K562 (cell line): ENCODE measurements around the gene ACHE. TPM values are rescaled to one million over a fixed set of nuclear protein-coding genes. Genes with fewer than 3 reads are reported as not detected.

ENCODE experiments used
- ARID2 ChIP-seq: fragments of 450-650 bp; IDR thresholded peaks from 2 replicates; pipeline ENCODE4 v1.6.1; 2017; ENCODE audit warnings: antibody characterized with exemption, mild to moderate bottlenecking
- ATF7 ChIP-seq: fragments of 450-650 bp; IDR thresholded peaks from 2 replicates; pipeline ENCODE4 v1.7.1; 2014; ENCODE audit warnings: mild to moderate bottlenecking, moderate library complexity
- BHLHE40 ChIP-seq: IDR thresholded peaks from 2 replicates; pipeline ENCODE4 v1.6.1; 2011; ENCODE audit warnings: low read length, improper control_type of control experiment
- GABPA ChIP-seq: fragments of 200-800 bp; sonication (Bioruptor generic); conservative IDR thresholded peaks from 2 replicates; pipeline ENCODE4 v1.6.1; 2016; ENCODE audit warnings: low read depth, missing genetic modification characterization, missing compliant biosample characterization
- IRF2 ChIP-seq: sonication (generic); formaldehyde crosslinking; IDR thresholded peaks from 2 replicates; pipeline ENCODE4 v1.8.1; 2022; ENCODE audit warnings: mild to moderate bottlenecking, missing genetic modification reagents
- KDM4B ChIP-seq, 2 experiments: fragments of 450-650 bp in 1 of 2; sonication (generic) in 1 of 2; IDR thresholded peaks; 2 replicates each; pipeline ENCODE4 v1.6.1; 2016 to 2017; ENCODE audit warnings: borderline replicate concordance in 2 of 2, antibody characterized with exemption in 1 of 2, low read depth in 1 of 2, mild to moderate bottlenecking in 1 of 2
- MAFF ChIP-seq: IDR thresholded peaks from 2 replicates; pipeline ENCODE4 v1.6.1; 2012; ENCODE audit warnings: low read length, improper control_type of control experiment
- MAFK ChIP-seq: IDR thresholded peaks from 2 replicates; pipeline ENCODE4 v1.6.1; 2011; ENCODE audit warnings: low read length, improper control_type of control experiment
- MCM2 ChIP-seq: fragments of 450-650 bp; IDR thresholded peaks from 2 replicates; pipeline ENCODE4 v1.6.1; 2017; ENCODE audit warnings: low read depth, mild to moderate bottlenecking
- NUFIP1 ChIP-seq: fragments of 450-650 bp; IDR thresholded peaks from 2 replicates; pipeline ENCODE4 v1.6.1; 2018; ENCODE audit not compliant: partially characterized antibody
- PHF20 ChIP-seq: fragments of 450-650 bp; IDR thresholded peaks from 2 replicates; pipeline ENCODE4 v1.6.1; 2018; ENCODE audit not compliant: partially characterized antibody
- POLR2A ChIP-seq: fragments of 450-650 bp; conservative IDR thresholded peaks from 2 replicates; pipeline ENCODE4 v1.6.1; 2016
- RFX5 ChIP-seq: IDR thresholded peaks from 2 replicates; pipeline ENCODE4 v1.6.1; 2011; ENCODE audit warnings: low read depth, mild to moderate bottlenecking, improper control_type of control experiment, low read length
- SAP30 ChIP-seq: fragments of 200-600 bp; sonication (generic); IDR thresholded peaks from 2 replicates; pipeline ENCODE4 v1.6.1; 2012; ENCODE audit warnings: borderline replicate concordance, low read depth, mild to moderate bottlenecking, moderate library complexity, low read length, control low read depth, inconsistent platforms; ENCODE audit not compliant: insufficient read depth, poor library complexity, severe bottlenecking
- SIN3A ChIP-seq, 2 experiments: fragments of 150-350 bp in 1 of 2; IDR thresholded peaks; 2 replicates each; pipeline ENCODE4 v1.6.1; 2011 to 2016; ENCODE audit warnings: borderline replicate concordance in 2 of 2, low read depth in 2 of 2, low read length in 2 of 2, mild to moderate bottlenecking in 2 of 2, moderate library complexity in 2 of 2; ENCODE audit not compliant: control insufficient read depth in 1 of 2
- SIN3B ChIP-seq: fragments of 450-650 bp; IDR thresholded peaks from 2 replicates; pipeline ENCODE4 v1.6.1; 2017; ENCODE audit warnings: low read depth, mild to moderate bottlenecking, moderate library complexity
- SMAD3 ChIP-seq: fragments of 450-650 bp; formaldehyde crosslinking; conservative IDR thresholded peaks from 2 replicates; pipeline ENCODE4 v1.4.0; 2020; ENCODE audit warnings: mild to moderate bottlenecking
- TBL1XR1 ChIP-seq, 2 experiments: IDR thresholded peaks; 2 replicates each; pipeline ENCODE4 v1.6.1; 2012; ENCODE audit warnings: improper control_type of control experiment in 2 of 2, low read length in 2 of 2, mild to moderate bottlenecking in 1 of 2
- polyA plus RNA-seq, 8 experiments: library from polyadenylated mRNA; depleted of rRNA in 4 of 8; stranded (reverse) in 5 of 8; unstranded in 3 of 8; fragments of >200 nt; fragmentation: Nextera tagmentation in 2 of 8; fragmentation: Illumina TruSeq in 1 of 8; extraction: Ambion mirVana in 2 of 8; extraction: Trizol in 1 of 8; gene quantifications; 2 replicates each; pipeline versions ENCODE4 v1.2.1 to v1.2.3, GENCODE V29; 2011 to 2014; ENCODE audit warnings: inconsistent platforms in 1 of 8, missing spikeins in 1 of 8
- total RNA-seq, 7 experiments: library from RNA; depleted of rRNA in 6 of 7; stranded (reverse); fragments of >200 nt in 6 of 7; fragmentation: Illumina TruSeq in 2 of 7; extraction: Trizol in 2 of 7; gene quantifications; 2 replicates each; pipeline versions ENCODE4 v1.2.1 to v1.2.3, GENCODE V29; 2011 to 2021; ENCODE audit warnings: low replicate concordance in 1 of 7
- TF ChIP-seq, protein P1 (sequence below): sonication (generic); formaldehyde crosslinking; IDR thresholded peaks from 2 replicates; pipeline ENCODE4 v1.8.0; 2023; ENCODE audit warnings: mild to moderate bottlenecking, missing genetic modification reagents
- TF ChIP-seq, protein P2 (sequence below): fragments of 250-450 bp; sonication (Bioruptor Pico); IDR thresholded peaks from 2 replicates; pipeline ENCODE4 v1.9.0; 2021; ENCODE audit warnings: mild to moderate bottlenecking
- TF ChIP-seq, protein P3 (sequence below), 2 experiments: fragments of 450-650 bp; conservative IDR thresholded peaks; 2 replicates each; pipeline ENCODE4 v1.6.1; 2017; ENCODE audit warnings: mild to moderate bottlenecking in 2 of 2, moderate library complexity in 2 of 2

The ACHE gene
- total and polyA plus RNA-seq, 9 of the 15 experiments (the other 6 are each of a cell fraction or from before 2014, with no cell fraction given), result 0.04 to 8.8 (median 1.9) TPM

DNA sequence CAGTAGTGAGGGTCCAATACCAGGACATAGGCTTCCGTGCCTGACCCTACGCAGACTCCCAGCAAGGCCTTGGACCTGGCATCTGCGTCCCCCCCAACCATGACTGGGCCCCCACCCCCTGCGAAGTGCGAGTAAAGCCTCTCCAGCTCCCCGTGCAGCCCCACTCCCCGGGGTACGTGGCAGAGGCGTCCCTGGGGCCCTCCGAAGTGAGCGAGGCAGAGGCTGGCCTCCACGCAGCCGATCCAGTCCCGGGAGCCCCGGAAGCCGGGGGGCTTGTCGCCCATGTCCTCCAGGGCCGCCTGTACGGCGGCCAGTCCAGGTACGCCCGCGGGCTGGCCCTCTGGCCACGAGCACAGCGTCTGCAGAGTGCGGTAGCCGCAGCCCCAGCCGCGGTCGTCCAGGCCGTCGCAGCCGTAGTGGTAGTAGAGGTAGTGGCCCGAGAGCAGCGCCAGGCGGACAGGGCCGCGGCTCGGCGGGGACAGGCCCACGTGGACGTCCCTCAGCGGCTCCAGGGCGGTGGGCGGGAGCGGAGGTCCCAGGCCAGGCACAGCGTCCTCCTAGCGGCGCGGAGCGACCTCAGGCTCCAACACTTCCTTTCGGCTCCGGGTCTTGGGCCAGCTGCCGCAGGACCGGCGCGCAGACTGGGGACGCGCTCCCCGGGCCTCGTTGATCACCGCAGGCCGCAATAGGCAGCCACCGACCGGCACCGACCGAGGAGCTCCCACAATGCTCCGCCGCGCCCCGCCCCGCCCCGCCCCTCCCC is 6.5 kb downstream of the ACHE start, which contains the start of gene UFSP1 (continued):
- TF ChIP-seq, protein P1, sequence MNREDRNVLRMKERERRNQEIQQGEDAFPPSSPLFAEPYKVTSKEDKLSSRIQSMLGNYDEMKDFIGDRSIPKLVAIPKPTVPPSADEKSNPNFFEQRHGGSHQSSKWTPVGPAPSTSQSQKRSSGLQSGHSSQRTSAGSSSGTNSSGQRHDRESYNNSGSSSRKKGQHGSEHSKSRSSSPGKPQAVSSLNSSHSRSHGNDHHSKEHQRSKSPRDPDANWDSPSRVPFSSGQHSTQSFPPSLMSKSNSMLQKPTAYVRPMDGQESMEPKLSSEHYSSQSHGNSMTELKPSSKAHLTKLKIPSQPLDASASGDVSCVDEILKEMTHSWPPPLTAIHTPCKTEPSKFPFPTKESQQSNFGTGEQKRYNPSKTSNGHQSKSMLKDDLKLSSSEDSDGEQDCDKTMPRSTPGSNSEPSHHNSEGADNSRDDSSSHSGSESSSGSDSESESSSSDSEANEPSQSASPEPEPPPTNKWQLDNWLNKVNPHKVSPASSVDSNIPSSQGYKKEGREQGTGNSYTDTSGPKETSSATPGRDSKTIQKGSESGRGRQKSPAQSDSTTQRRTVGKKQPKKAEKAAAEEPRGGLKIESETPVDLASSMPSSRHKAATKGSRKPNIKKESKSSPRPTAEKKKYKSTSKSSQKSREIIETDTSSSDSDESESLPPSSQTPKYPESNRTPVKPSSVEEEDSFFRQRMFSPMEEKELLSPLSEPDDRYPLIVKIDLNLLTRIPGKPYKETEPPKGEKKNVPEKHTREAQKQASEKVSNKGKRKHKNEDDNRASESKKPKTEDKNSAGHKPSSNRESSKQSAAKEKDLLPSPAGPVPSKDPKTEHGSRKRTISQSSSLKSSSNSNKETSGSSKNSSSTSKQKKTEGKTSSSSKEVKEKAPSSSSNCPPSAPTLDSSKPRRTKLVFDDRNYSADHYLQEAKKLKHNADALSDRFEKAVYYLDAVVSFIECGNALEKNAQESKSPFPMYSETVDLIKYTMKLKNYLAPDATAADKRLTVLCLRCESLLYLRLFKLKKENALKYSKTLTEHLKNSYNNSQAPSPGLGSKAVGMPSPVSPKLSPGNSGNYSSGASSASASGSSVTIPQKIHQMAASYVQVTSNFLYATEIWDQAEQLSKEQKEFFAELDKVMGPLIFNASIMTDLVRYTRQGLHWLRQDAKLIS (CRISPR knock-in tag), result no peak; the same call in 1 of the 2 replicates
- no peak for TF ChIP-seq ARID2
- TF ChIP-seq POLR2A, result peak; percentile 84
- TF ChIP-seq BHLHE40, result no peak
- TF ChIP-seq MAFK, result no peak
- no peak for TF ChIP-seq IRF2 (CRISPR knock-in tag)
- no peak for TF ChIP-seq GABPA (tag)
- peak in 1 of 2 experiments; percentile 63; a peak in 1 of 4 replicates for TF ChIP-seq TBL1XR1 (IDR thresholded peaks at IDR 0.05; ENCODE audit: low read length in 2 of 2)
- no peak for TF ChIP-seq MCM2
- TF ChIP-seq SAP30, result peak; percentile 96
- TF ChIP-seq NUFIP1, result no peak
- TF ChIP-seq, protein P2, sequence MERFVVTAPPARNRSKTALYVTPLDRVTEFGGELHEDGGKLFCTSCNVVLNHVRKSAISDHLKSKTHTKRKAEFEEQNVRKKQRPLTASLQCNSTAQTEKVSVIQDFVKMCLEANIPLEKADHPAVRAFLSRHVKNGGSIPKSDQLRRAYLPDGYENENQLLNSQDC (CRISPR knock-in tag), result no peak
- peak; percentile 53 to 89; a peak in 3 of 4 replicates for TF ChIP-seq SIN3A (IDR thresholded peaks at IDR 0.05; ENCODE audit: borderline replicate concordance in 2 of 2, control insufficient read depth in 1 of 2, low read depth in 2 of 2, low read length in 2 of 2)
- peak; percentile 44; the same call in 1 of the 2 replicates for TF ChIP-seq ATF7
- TF ChIP-seq MAFF, result no peak
- TF ChIP-seq KDM4B (IDR thresholded peaks at IDR 0.05; ENCODE audit: borderline replicate concordance in 2 of 2, low read depth in 1 of 2), result peak in 1 of 2 experiments; percentile 43; a peak in 1 of 4 replicates
- TF ChIP-seq SIN3B, result peak; percentile 46
- no peak for TF ChIP-seq SMAD3 (CRISPR knock-in tag)
- TF ChIP-seq PHF20, result peak; percentile 66
- TF ChIP-seq, protein P3, sequence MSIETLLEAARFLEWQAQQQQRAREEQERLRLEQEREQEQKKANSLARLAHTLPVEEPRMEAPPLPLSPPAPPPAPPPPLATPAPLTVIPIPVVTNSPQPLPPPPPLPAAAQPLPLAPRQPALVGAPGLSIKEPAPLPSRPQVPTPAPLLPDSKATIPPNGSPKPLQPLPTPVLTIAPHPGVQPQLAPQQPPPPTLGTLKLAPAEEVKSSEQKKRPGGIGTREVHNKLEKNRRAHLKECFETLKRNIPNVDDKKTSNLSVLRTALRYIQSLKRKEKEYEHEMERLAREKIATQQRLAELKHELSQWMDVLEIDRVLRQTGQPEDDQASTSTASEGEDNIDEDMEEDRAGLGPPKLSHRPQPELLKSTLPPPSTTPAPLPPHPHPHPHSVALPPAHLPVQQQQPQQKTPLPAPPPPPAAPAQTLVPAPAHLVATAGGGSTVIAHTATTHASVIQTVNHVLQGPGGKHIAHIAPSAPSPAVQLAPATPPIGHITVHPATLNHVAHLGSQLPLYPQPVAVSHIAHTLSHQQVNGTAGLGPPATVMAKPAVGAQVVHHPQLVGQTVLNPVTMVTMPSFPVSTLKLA (conservative IDR thresholded peaks at IDR 0.05), result peak; percentile 91 to 98
- no peak for TF ChIP-seq RFX5
